ENCODE measurements around the gene COMMD9.

COMMD9 gene

GRCh38 chr11:36296884-36297543 is 7.8 kb upstream of the COMMD9 start:
- no peak for DNase-seq (ENCODE audit: low read depth)

GRCh38 chr11:36295926-36296325 is 6.7 kb upstream of the COMMD9 start, which contains the start of gene PRR5L:
TSS of gene PRR5L (plus strand) at chr11:36296288. CDS start at chr11:36401122, 104,834 bp downstream.
- no peak for DNase-seq (ENCODE audit: low read depth)

GRCh38 chr11:36292311-36292722 is 3.1 kb upstream of the COMMD9 start:
- DNase-seq (ENCODE audit: low read depth) = no peak

- no peak for DNase-seq (ENCODE audit: low read depth)
Observed at GRCh38 chr11:36288442-36289225, 590 bp downstream of the COMMD9 start.

GRCh38 chr11:36282926-36283325 is 6.3 kb downstream of the COMMD9 start:
- no peak for DNase-seq (ENCODE audit: low read depth)

GRCh38 chr11:36281850-36282249 is 7.4 kb downstream of the COMMD9 start:
- DNase-seq (ENCODE audit: low read depth) = no peak

- no peak for DNase-seq (ENCODE audit: low read depth)
Observed at GRCh38 chr11:36280531-36280930, 8.7 kb downstream of the COMMD9 start.

GRCh38 chr11:36278531-36279282 is 10.5 kb downstream of the COMMD9 start:
- DNase-seq (ENCODE audit: low read depth) = no peak

GRCh38 chr11:36274414-36274813 is 14.8 kb downstream of the COMMD9 start:
- no peak for DNase-seq (ENCODE audit: low read depth)

GRCh38 chr11:36273110-36273509 is 16.1 kb downstream of the COMMD9 start:
- DNase-seq (ENCODE audit: low read depth) = no peak

- no peak for DNase-seq (ENCODE audit: low read depth)
Observed at GRCh38 chr11:36271794-36272407, 17.3 kb downstream of the COMMD9 start.

GRCh38 chr11:36270701-36271100 is 18.5 kb downstream of the COMMD9 start:
- no peak for DNase-seq (ENCODE audit: low read depth)

- DNase-seq (ENCODE audit: low read depth) = no peak
Observed at GRCh38 chr11:36268337-36268985, 20.8 kb downstream of the COMMD9 start.

- no peak for DNase-seq (ENCODE audit: low read depth)
Observed at GRCh38 chr11:36266767-36267166, 22.5 kb downstream of the COMMD9 start.

GRCh38 chr11:36265793-36266628 is 23.2 kb downstream of the COMMD9 start:
- peak; percentile 32 for DNase-seq (ENCODE audit: low read depth)

GRCh38 chr11:36264973-36265344 is 24.3 kb downstream of the COMMD9 start:
- no peak for DNase-seq (ENCODE audit: low read depth)

- no peak for DNase-seq (ENCODE audit: low read depth)
Observed at GRCh38 chr11:36264011-36264972, 24.9 kb downstream of the COMMD9 start.

GRCh38 chr11:36261094-36261493 is 28.1 kb downstream of the COMMD9 start:
- no peak for DNase-seq (ENCODE audit: low read depth)

GRCh38 chr11:36258730-36259360 is 30.4 kb downstream of the COMMD9 start:
- no peak for DNase-seq (ENCODE audit: low read depth)

All from stimulated activated CD8-positive, alpha-beta memory T cell treated with anti-CD3 and anti-CD28 coated beads, Interleukin-7, amount 100 ng/mL, for 24 hours (primary cell).